ENCODE measurements around the gene DIP2C.
"Not testable (repeated sequence)": the region's sequence is repeated elsewhere in the genome, so short reads cannot be mapped to it uniquely, and the experiment has no call there.

DNA sequence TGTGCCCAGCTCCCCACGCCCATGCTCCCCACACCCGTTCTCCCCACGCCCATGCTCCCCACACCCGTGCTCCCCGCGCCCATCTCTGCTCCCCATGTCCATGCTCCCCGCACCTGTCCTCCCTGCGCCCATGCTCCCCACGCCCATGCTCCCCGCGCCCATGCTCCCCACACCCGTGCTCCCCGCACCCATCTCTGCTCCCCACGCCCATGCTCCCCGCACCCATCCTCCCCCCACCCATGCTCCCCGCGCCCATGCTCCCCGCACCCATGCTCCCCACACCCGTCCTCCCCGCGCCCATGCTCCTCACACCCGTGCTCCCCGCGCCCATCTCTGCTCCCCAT, 10.8 kb downstream of the DIP2C start:
- TF ChIP-seq, protein P1, sequence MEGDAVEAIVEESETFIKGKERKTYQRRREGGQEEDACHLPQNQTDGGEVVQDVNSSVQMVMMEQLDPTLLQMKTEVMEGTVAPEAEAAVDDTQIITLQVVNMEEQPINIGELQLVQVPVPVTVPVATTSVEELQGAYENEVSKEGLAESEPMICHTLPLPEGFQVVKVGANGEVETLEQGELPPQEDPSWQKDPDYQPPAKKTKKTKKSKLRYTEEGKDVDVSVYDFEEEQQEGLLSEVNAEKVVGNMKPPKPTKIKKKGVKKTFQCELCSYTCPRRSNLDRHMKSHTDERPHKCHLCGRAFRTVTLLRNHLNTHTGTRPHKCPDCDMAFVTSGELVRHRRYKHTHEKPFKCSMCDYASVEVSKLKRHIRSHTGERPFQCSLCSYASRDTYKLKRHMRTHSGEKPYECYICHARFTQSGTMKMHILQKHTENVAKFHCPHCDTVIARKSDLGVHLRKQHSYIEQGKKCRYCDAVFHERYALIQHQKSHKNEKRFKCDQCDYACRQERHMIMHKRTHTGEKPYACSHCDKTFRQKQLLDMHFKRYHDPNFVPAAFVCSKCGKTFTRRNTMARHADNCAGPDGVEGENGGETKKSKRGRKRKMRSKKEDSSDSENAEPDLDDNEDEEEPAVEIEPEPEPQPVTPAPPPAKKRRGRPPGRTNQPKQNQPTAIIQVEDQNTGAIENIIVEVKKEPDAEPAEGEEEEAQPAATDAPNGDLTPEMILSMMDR (IDR thresholded peaks at IDR 0.05), result not testable (repeated sequence)
- not testable (repeated sequence) for TF ChIP-seq POLR2A (IDR thresholded peaks at IDR 0.05)
